GM12875 (cell line): Measurements from ENCODE around the gene SLC25A21.

Source experiments
- H3K4me3 ChIP-seq: one replicate; pipeline ENCODE4 v1.5.1; 2011; ENCODE audit warnings: low read depth, low read length, control low read depth
- CTCF ChIP-seq: IDR thresholded peaks from 2 replicates; pipeline ENCODE4 v1.5.1; 2011; ENCODE audit warnings: low read depth, mild to moderate bottlenecking, control low read depth, inconsistent platforms, low read length, moderate library complexity, borderline replicate concordance; ENCODE audit not compliant: insufficient read depth

The SLC25A21 gene

GRCh38 chr14:37202812-37203211, 30.4 kb upstream of the SLC25A21 start:
- TF ChIP-seq CTCF, result no peak
- H3K4me3 ChIP-seq, result no peak overlapping the region

- no peak for TF ChIP-seq CTCF
- H3K4me3 ChIP-seq, result no peak overlapping the region
Measured at GRCh38 chr14:37202265-37202664, 29.9 kb upstream of the SLC25A21 start.

DNA sequence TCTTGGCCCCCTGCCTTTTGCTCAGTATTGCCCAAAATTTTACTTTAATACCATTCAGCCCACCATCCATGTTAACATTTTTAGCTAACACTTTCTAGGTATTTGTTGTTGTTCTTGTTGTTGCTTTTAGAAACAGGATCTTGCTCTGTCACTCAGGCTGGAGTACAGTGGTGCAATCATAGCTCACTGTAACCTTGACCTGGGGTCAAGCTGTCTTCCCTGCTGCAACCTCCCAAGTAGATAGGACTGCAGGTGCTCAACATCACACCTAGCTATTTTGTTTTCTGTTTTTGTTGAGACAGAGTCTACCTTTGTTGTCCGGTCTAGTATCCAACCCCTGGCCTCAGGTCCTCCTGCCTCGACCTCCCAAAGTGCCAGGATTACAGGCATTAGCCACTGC, 29.3 kb upstream of the SLC25A21 start:
- no peak for TF ChIP-seq CTCF
- no peak overlapping the region for H3K4me3 ChIP-seq

GRCh38 chr14:37198907-37199306, 26.5 kb upstream of the SLC25A21 start:
- TF ChIP-seq CTCF, result no peak
- no peak overlapping the region for H3K4me3 ChIP-seq

- no peak overlapping the region for H3K4me3 ChIP-seq
- no peak for TF ChIP-seq CTCF
Measured at GRCh38 chr14:37198273-37198598, 25.8 kb upstream of the SLC25A21 start.

- H3K4me3 ChIP-seq, result no peak within 1 kb of the TSS
- TF ChIP-seq CTCF, result no peak
Measured at GRCh38 chr14:37197421-37198272, 25.2 kb upstream of the SLC25A21 start, which contains the start of gene MIPOL1. Gene MIPOL1 (plus strand): TSS chr14:37197937. CDS start chr14:37247889, 49,952 bp downstream.
